Measurements from ENCODE around the gene CLRN3.

Gene CLRN3

GRCh38 chr10:127874671-127875448, 17.9 kb downstream of the CLRN3 start:
- peak; percentile 13 to 58 for DNase-seq

- no peak for DNase-seq
Observed at GRCh38 chr10:127873901-127874470, 18.8 kb downstream of the CLRN3 start.

GRCh38 chr10:127872871-127873600, 19.7 kb downstream of the CLRN3 start:
- peak in 1 of 2 donors; percentile 37 for DNase-seq

- DNase-seq: no peak
Observed at GRCh38 chr10:127872011-127872761, 20.6 kb downstream of the CLRN3 start.

GRCh38 chr10:127871631-127872010, 21.1 kb downstream of the CLRN3 start:
- DNase-seq: no peak

- no peak for DNase-seq
Observed at GRCh38 chr10:127869329-127869728, 23.4 kb downstream of the CLRN3 start.

- DNase-seq: no peak
Observed at GRCh38 chr10:127867805-127868204, 24.9 kb downstream of the CLRN3 start.

GRCh38 chr10:127866276-127867013, 26.3 kb downstream of the CLRN3 start:
- DNase-seq: no peak

GRCh38 chr10:127863231-127863825, 29.4 kb downstream of the CLRN3 start:
- no peak for DNase-seq

- DNase-seq: no peak
Observed at GRCh38 chr10:127860592-127860991, 32.1 kb downstream of the CLRN3 start.

GRCh38 chr10:127855976-127856375, 36.8 kb downstream of the CLRN3 start:
- DNase-seq: no peak

- no peak for DNase-seq
Observed at GRCh38 chr10:127855591-127855881, 37.2 kb downstream of the CLRN3 start.

- DNase-seq: peak; percentile 51 to 55
Observed at GRCh38 chr10:127854769-127855590, 37.8 kb downstream of the CLRN3 start.

GRCh38 chr10:127853868-127854768, 38.6 kb downstream of the CLRN3 start:
- peak; percentile 81 to 83 for DNase-seq

- DNase-seq: no peak
Observed at GRCh38 chr10:127852456-127852855, 40.3 kb downstream of the CLRN3 start.

GRCh38 chr10:127851661-127852194, 41.0 kb downstream of the CLRN3 start:
- no peak for DNase-seq

GRCh38 chr10:127850944-127851343, 41.8 kb downstream of the CLRN3 start:
- DNase-seq: no peak

- no peak for DNase-seq
Observed at GRCh38 chr10:127849921-127850320, 42.8 kb downstream of the CLRN3 start.

GRCh38 chr10:127849224-127849623, 43.5 kb downstream of the CLRN3 start:
- no peak for DNase-seq

GRCh38 chr10:127848226-127848625, 44.5 kb downstream of the CLRN3 start:
- no peak for DNase-seq
